Measurements from ENCODE around the gene IQUB. TPM values are rescaled to one million over a fixed set of nuclear protein-coding genes. Genes with fewer than 3 reads are reported as not detected.

The IQUB gene
- total and polyA plus RNA-seq, 2 donors (not counting 3 experiments of a cell fraction or from before 2014, with no cell fraction given): 0.01 TPM; not detected in 1

GRCh38 chr7:123500878-123501489 is 33.4 kb downstream of the IQUB start:
- H3K27ac ChIP-seq (ENCODE audit: insufficient read depth, low read depth, low read length): no peak overlapping the region
- POLR2A ChIA-PET: no interaction called here
- no peaks in the 10 kb centered on the region for H3K9me3 ChIP-seq (replicated peaks; ENCODE audit: control insufficient read depth, insufficient read depth, low read length)
- H3K9me1 ChIP-seq (replicated peaks; ENCODE audit: control insufficient read depth, extremely low read depth, insufficient read depth, low read length): no peaks in the 10 kb centered on the region
- H3K27me3 ChIP-seq (ENCODE audit: control insufficient read depth in 2 of 2, insufficient read depth in 2 of 2, low read length in 2 of 2): peaks cover 0 to 3% of the 10 kb centered on the region in 2 experiments
- H3K4me3 ChIP-seq (replicated peaks in 1 of 3; ENCODE audit: insufficient read depth in 1 of 3, low read depth in 1 of 3, low read length in 3 of 3): no peak overlapping the region
- TF ChIP-seq CTCF (IDR thresholded peaks at IDR 0.05; ENCODE audit: extremely low read depth in 1 of 2, insufficient read depth in 1 of 2, low read depth in 1 of 2, low read length in 2 of 2) (no peak), EZH2 (IDR thresholded peaks at IDR 0.05; ENCODE audit: borderline replicate concordance, low read depth, low read length, severe bottlenecking) (no peak), POLR2A (IDR thresholded peaks at IDR 0.05; ENCODE audit: low read depth, low read length) (no peak), JUN (IDR thresholded peaks at IDR 0.05; ENCODE audit: borderline replicate concordance, insufficient read depth, insufficient read length, low read depth) (no peak), MYC (IDR thresholded peaks at IDR 0.05; ENCODE audit: low read depth, low read length) (no peak), POLR2AphosphoS5 (IDR thresholded peaks at IDR 0.05; ENCODE audit: insufficient read depth, low read depth, low read length) (no peak), FOS (IDR thresholded peaks at IDR 0.05; ENCODE audit: borderline replicate concordance, insufficient read depth, low read length) (no peak), GATA2 (IDR thresholded peaks at IDR 0.05; ENCODE audit: insufficient read depth, insufficient read length, low read depth, low read length) (no peak), MAX (IDR thresholded peaks at IDR 0.05; ENCODE audit: insufficient read depth, insufficient read length) (no peak)
- DNase-seq (ENCODE audit: low read depth, low spot score) (no peak), FAIRE-seq (no peak)
- H3K4me1 ChIP-seq (ENCODE audit: control insufficient read depth, extremely low read depth, insufficient read depth, low read length): no peaks in the 10 kb centered on the region
- no peaks in the 10 kb centered on the region for H4K20me1 ChIP-seq (replicated peaks; ENCODE audit: control insufficient read depth, extremely low read depth, insufficient read depth, low read length)
- H3K79me2 ChIP-seq (ENCODE audit: control insufficient read depth, insufficient read depth, low read length): no peaks in the 10 kb centered on the region
- H3K9ac ChIP-seq (replicated peaks; ENCODE audit: extremely low read depth, insufficient read depth, low read length): no peak overlapping the region
- CTCF ChIA-PET: interaction anchor here (1.0 to 1.1 kb wide), 2 partner anchors 8 to 371 kb away, joined by 3 to 4 read pairs; no protein-coding TSS in a partner anchor
- BruUV-seq (replicated peaks): no TSS peak
- H3K4me2 ChIP-seq (ENCODE audit: insufficient read depth, low read length): no peak overlapping the region
- no peak overlapping the region for H2AFZ ChIP-seq (ENCODE audit: low read depth, low read length)
- dilution Hi-C loops (cut with MboI; ENCODE audit: extremely low pct_ligation_motif_present, low sequenced_read_pairs) (no loop called here), intact Hi-C loops (cut with micrococcal nuclease) (no loop called here)
- H3K36me3 ChIP-seq (ENCODE audit: control insufficient read depth in 2 of 2, extremely low read depth in 1 of 2, insufficient read depth in 2 of 2, low read length in 2 of 2): no peaks in the 10 kb centered on the region

Data from endothelial cell of umbilical vein (primary cell).